Measurements from ENCODE around the gene HTRA3.

Gene HTRA3

DNA sequence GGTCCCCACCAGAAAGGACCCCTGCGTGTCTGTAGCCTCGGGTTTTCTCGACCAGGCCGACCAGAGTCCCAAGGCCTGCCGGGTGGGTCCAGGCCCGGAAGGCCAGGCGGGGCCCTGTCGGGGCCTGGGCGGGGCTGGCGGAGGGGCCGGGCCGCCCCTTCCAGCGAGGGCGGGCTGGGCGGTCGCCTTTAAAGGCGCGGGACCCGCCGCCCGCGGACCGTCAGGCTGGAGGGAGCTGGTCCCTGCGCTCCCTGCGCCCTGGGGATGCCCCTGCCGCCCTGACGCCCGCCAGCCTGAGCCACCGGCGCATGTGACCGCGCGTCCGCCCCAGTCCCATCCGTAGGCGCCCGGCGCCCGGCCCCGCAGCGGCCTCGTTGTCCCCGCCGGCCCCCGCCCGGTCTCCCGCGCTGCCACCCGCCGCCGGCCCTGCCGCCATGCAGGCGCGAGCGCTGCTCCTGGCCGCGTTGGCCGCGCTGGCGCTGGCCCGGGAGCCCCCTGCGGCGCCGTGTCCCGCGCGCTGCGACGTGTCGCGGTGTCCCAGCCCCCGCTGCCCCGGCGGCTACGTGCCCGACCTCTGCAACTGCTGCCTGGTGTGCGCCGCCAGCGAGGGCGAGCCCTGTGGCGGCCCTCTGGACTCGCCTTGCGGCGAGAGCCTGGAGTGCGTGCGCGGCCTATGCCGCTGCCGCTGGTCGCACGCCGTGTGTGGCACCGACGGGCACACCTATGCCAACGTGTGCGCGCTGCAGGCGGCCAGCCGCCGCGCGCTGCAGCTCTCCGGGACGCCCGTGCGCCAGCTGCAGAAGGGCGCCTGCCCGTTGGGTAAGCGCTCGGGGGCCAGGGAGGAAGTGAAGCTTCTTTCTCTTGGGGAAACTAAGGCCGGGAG, at the start of gene HTRA3:
Gene HTRA3, plus strand, starts transcription at position 220 of the 883 bp plus-strand sequence. Its CDS starts 215 bp downstream, at position 435.
- no peak for DNase-seq

GRCh38 chr4:8220661-8221450, 48.7 kb upstream of the HTRA3 start:
- DNase-seq, result no peak

DNA sequence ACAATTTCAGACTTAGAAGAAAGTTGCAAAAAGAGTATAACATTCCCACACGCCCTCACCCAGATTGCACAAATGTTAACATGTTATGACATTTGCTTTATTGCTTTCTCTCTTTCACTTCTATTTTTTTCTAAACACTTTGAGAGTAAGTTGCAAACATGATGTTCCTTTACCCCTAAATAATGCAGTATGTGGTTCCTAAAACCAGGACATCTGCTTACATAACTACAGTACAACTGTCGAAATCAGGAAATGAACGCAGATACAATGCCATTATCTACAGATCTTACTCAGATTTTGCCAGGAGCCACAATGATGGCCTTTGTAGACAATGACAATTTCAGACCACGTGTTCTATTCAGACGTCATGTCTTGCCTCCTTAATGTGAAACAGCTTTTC, 48.1 kb upstream of the HTRA3 start:
- no peak for DNase-seq

DNA sequence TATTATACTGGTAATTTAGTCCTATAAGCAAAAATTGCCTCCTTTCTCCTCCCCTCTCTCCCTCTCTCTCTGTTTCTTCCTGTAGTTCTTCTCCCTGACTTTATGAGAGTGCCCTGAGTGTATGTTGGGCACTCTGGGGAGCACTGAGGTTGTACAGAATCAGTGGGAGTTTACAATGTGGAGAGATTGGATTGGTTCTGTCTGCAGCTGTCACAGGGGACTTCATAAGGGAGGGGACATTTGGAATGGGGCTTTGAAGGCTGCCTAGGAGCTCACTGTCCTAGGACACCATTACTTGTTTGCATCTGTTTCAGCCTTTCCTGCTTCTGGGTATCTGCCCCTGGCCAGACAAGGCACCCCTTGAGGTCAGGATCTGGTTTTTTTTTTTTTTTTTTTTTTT, 47.6 kb upstream of the HTRA3 start:
- no peak for DNase-seq

- no peak for DNase-seq
These were observed 46.8 kb upstream of the HTRA3 start for GRCh38 chr4:8222609-8223388.

GRCh38 chr4:8224267-8224974, 45.1 kb upstream of the HTRA3 start:
- DNase-seq, result no peak

- DNase-seq, result no peak
These were observed 44.5 kb upstream of the HTRA3 start for GRCh38 chr4:8224975-8225625.

- DNase-seq, result no peak
These were observed 43.7 kb upstream of the HTRA3 start for GRCh38 chr4:8225706-8226443.

DNA sequence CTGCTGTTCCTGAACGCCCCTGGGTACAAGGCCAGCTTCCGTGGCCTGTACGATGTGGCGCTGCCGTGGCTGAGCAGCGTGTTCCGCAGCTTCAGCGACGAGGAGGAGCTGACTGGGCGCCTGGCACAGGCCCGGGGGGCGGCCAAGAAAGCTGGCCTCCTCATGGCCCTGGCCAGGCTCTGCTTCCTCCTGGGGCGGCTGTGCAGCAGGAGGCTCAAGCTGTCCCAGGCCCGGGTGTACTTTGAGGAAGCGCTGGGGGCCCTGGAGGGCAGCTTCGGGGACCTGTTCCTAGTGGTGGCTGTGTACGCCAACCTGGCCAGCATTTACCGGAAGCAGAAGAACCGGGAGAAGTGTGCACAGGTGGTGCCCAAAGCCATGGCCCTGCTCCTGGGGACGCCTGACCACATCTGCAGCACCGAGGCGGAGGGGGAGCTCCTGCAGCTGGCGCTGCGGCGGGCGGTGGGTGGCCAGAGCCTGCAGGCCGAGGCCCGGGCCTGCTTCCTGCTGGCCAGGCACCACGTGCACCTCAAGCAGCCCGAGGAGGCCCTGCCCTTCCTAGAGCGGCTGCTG, 42.3 kb upstream of the HTRA3 start:
- peak in 2 of 14 donors; percentile 10 to 56 for DNase-seq

DNA sequence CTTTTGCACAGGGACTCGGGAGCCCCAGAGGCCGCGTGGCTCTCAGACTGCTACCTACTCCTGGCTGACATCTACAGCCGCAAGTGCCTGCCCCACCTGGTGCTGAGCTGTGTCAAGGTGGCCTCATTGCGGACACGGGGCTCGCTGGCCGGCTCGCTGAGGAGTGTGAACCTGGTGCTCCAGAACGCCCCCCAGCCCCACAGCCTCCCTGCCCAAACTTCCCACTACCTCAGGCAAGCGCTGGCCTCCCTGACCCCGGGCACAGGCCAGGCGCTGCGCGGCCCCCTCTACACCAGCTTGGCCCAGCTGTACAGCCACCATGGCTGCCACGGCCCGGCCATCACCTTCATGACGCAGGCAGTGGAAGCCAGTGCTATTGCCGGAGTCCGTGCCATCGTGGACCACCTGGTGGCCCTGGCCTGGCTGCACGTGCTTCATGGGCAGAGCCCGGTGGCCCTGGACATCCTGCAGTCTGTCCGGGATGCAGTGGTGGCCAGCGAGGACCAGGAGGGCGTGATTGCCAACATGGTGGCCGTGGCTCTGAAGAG, 41.7 kb upstream of the HTRA3 start:
- no peak for DNase-seq

GRCh38 chr4:8228319-8229250, 41.0 kb upstream of the HTRA3 start:
- peak in 12 of 14 donors; percentile 19 to 82 (median 52) for DNase-seq

DNA sequence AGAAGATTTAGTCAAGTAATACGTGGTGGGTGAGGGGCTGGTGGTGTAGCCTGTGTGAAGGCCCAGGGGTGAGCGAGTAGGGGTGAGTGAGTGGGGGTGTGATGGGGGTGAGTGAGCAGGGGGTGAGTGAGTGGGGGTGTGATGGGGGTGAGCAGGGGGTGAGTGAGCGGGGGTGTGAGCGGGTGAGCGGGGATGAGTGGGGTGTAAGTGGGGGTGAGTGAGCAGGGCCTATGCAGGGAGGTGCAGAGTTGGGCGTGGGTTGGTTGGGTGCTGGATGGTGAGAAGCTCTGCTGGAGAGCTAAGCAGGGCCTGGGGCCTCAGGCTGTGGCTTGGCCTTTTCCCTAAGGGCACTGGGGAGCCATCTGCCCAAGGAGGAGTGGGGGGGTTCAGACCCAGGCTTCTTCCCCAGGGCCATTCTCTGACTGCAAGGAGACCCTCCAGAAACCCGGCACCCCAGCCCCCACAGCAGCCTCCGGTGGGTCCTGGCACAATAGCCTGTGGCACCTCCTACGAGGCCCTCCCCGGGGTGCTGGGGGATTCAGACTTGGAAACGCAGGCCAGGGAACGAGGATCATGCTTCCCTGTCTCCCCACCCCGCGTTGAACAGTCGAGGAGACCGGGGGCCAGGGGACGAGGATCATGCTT, 40.1 kb upstream of the HTRA3 start:
- DNase-seq, result no peak

DNA sequence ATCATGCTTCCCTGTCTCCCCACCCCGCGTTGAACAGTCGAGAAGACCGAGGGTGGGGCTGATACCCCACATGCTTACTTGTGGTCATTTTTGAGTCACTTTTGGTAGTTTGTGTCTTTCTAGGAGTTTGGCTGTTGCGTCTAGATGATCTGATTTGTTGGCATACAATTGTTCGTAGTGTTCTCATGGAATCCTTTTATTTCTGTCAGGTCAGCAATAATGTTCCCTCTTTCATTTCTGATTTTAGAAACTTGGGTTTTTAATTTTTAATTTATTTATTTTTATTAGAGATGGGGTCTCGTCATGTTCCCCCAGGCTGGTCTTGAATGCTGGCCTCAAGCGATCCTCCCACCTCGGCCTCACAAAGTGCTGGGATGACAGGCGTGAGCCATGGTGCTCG, 39.5 kb upstream of the HTRA3 start:
- no peak for DNase-seq

GRCh38 chr4:8230891-8231290, 38.7 kb upstream of the HTRA3 start:
- DNase-seq, result no peak

- no peak for DNase-seq
These were observed 38.0 kb upstream of the HTRA3 start for GRCh38 chr4:8231551-8232049.

- DNase-seq, result no peak
These were observed 36.8 kb upstream of the HTRA3 start for GRCh38 chr4:8232748-8233147.

- no peak for DNase-seq
These were observed 35.7 kb upstream of the HTRA3 start for GRCh38 chr4:8233672-8234484.

Data from C1 segment of cervical spinal cord (tissue), 14 donors.